Putamen (tissue), 1 donor: ENCODE measurements around the gene TBC1D20.

Experiments
- DNase-seq: peaks from one replicate; pipeline ENCODE4 v3.0.0-alpha.2; 2016; ENCODE audit warnings: low spot score

TBC1D20 gene

DNA sequence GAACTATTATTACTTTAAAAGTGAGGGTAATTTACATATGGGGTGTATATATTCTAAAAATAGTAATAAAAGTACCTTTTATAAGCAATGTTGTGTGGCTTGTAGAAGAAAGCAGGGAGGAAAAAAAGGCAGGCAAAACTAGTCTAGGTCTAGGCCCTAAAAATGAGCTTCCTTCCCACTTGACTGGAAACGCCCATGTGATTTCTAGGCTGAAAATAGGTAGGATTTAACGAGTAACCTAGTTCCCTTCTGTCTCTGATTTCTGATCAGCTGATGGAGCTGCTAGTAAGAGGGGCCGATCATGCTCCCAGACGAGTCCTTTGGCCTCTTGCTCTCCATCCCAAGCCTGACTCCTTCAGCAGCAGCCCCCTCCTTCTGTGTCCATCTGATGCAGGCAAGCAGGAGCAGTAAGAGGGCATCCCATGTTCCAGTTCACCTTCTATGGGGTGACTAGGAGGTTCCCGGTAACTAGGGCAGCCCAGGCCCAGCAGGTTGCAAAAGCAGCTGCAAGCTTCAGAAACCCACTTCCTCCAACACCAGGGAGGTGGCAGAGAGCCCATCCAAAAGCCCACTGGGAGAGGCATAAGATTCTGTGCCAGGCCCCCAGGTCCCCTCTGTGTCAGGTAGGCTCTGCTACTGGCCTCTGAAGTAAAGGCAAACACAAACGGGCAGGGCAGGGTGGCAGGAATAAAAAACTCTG, 24.4 kb downstream of the TBC1D20 start:
- DNase-seq = peak; percentile 59

DNA sequence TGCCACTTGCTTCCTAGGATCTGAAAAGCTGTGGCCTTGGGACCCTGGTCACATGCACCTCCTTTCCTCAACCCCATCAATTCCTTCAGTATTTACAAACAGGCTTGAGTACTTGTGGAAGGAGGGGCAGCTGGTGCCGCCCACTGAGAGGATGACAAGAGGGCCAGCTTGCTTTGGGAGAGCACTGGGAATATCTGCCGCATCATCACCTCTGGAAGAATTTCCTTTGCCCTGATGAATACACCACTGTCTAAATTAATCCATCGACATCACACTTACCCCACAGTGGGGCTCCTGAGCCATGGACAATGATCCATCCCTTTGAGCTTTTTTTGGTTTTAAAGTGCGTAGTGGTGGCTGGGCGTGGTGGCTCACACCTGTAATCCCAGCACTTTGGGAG, 25.9 kb downstream of the TBC1D20 start:
- DNase-seq = no peak

DNA sequence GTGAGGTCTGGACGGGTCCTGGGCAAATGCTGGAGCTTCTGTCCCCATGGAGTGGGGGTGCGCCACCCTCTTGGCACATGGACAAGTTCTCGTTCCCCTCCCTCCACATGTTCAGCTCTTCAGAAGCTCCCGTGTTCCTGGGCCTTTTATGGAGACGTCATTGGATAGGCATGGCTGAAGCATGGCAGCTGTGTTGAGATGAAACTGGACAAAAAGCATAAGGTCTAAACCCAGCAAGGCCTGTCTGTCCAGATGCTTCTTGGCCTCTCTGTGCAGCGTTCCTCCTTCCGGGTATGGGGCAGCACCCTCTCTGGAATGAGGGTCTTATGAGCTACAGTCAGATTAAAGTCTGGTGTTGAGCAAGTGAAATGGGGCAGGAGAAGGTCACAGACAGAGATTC, 26.8 kb downstream of the TBC1D20 start:
- no peak for DNase-seq

DNA sequence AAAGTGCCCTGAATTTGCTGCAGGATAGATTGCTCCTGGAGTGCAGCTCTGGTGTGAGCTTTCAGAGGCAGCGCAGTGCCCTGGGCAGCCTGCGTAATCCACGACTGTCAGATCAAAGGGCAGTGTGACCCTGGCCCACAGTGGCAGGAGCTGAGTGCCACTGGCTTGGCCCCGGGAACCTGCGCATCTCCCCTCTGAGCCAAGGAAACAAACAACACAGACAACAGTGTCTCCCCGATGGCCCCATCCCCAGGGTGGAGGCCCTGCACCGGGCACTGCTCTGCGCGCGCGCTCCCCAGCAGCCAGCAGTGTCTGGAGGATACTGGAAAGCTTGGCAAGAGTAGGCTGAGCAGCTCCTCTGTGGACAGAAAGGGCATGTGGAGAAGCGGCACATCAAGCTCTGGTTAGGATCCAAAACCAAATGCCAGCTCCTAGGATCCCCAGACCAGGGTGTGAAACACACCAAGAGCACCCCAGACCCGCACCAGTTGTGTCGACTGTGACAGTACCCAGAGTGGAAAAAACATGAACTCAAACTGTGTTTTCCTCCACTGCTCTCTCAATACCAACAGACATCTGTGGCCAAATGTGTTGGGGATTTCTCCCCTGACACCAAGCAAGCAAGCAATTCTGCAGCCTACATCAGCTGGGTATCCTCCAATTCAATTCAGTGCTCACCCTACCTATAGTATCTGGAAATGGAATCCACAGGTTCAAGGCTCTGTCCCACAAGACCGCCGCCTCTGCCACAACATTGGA, 27.5 kb downstream of the TBC1D20 start:
- DNase-seq = no peak

DNA sequence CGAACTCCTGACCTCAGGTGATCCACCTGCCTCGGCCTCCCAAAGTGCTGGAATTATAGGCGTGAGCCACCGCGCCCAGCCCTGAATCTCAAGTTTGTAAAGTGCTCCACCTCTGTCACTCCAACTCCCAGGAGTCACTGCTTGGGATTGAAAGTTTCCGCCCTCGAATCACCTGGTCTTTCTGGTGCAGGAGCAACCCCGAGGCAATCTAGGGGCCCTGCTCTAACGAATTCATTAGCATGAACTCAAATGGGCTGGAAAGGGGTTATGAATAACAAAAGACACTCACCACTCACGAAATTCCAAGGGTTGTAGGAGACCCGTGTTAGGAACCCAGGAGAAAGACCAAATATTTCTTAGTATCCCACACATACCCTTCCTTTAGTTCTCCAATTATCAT, 28.1 kb downstream of the TBC1D20 start:
- DNase-seq = no peak

DNA sequence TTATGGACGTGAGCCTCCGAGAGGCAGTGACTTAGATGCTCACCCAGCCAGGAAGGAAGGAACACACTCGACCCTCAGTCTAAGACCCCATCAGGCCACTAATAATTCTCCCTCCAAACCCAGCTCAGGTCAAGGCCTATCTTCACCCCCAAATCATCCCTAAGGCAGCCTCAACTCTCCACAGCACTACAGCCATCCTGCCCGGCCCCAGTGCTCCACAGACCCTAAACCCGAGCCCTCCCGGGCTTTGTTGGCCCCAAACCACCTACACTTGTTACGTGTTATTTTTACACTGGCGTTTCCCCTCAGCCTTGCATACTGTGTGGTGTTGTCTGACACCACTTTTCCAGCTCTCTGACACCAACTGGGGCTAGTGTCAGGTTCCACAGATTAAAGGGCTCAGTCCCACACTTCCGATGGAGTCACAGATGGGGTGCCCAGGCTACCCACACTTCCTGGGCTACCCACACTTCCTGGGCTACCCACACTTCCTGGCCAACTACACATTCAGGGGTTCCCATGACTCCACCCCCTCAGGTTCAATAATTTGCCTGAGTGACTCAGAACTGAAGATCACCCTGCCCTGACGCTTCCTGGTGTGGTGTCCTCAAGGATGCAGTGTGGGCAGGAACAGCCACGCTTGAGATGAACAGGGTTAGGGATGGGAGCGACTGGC, 28.9 kb downstream of the TBC1D20 start:
- DNase-seq = no peak

DNA sequence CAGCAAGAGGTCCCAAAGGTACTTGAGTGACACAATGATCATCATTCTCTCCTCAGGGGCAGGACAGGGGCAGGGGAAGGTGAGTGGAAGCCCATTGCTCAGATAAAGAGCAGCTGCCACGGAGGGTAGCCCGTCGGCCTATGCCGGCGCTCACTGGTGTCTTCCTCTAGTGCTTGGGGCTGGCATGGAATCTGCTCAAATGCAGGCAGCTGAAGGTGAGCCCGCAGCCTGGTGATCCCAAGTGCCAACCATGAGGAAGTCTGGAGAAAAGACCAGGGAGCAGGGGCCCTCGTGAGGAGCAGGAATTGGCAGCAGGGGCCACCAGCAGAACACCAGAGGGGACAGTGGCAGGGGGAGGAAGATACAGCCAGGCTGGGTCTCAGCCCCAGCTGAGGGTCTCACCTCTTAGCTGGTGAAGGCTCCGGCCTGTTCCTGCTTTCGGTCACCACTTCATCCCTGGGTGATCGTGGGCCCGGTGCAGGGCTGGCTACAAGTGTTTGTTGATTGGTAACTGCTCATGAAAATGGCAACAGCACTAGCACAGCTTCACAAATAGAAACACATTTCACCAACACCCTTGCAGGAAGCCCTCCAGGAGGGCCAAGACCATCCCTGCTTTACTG, 29.5 kb downstream of the TBC1D20 start:
- DNase-seq = no peak

DNA sequence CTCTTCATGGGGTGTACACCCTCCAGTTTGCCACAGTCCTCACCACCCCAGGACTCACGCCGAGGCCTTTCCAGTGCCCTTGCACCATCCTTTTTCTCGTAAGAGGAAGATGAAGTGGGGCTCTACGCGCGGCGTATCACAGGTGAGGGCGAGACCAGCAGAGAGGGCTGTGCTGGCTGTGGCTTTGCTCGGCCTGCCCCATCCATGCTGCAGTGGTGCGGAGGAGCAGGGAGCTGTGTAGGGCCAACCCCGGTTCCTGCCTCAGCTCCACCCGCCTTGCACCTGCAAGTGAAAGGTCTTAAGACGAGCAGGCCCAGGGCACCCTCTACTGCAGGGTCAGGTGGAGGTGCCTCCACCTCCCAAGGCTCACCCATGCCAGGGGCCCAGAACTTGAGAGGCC, 30.1 kb downstream of the TBC1D20 start:
- DNase-seq = no peak

DNA sequence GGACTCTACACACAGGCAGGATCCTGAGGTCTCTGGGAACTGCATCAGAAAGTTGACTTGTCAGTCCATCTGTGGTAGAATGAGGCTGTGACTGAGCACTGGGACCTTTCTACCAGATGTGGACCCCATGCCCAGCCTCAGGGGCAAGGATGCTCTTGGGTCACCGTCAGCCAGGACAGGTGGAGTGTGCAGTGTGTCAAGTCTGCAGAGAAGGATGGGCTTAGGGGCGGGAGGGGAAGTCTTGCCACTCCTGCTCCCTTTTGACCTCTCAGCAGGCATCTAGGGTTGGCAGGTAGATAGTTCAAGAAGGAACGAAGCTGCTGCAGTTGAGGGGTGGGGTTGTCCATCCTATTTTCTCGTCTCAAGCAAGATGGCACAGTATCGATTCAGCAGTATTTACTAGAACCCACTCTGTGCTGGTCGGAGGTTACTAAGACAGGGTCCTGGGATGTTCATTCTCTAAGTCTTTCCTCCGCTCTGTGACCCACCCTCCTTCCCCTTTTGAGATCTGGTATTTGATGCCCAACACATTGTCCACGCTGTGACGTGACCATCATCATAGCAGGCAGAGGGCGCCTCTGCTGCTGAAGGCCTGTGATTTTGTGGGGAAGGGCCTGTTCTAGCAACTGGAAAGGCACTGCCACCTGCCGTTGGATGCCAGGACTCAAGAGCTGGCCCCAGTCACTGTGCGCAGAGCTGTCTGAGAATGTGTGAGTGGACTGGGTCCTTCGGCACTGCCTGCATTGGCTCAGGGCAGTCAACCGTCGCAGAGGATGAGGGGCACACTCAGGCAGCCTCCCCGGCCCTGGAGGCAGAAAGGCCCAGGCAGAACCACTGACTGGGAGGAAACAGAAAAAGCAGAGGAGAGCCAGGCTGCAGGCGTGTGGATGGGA, 31.1 kb downstream of the TBC1D20 start:
- DNase-seq = peak; percentile 75

DNA sequence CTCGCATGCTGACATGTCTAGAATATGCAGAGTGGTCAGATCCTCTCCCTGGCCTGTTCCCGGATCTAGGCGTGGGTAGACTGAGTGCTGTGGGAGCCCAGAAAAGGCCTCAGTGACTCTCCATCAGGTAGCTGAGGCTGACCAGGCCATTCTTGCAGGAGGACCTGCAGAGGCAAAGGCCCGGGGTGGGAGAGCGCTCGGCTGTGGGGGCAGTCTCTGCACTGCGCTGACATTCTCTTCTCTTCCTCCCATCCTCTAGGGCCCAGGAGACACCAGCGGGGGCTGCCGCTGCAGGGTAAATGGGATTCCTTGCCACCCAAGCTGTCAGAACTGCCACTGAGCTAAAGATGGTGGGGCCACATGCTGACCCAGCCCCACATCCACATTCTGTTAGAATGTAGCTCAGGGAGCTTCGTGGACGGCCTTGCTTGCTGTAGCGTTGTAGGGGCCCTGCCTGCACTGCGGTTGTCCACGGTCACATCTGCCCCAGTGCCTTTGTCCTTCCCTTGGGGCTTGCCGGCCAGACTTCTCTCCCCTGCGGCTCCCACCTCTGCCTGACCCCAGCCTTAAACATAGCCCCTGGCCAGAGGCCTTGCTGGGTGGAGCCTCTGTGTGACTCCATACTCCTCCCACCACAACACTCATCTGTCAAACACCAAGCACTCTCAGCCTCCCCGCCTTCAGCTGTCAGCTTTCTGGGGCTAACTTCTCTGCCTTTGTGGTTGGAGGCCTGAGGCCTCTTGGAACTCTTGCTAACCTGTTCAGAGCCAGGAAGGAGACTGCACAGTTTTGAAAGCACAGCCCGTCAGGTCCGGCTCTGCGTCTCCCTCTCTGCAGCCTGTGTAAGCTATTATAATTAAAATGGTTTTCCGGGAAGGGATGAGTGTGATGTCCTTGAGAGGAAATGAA, 32.0 kb downstream of the TBC1D20 start:
- no peak for DNase-seq

DNA sequence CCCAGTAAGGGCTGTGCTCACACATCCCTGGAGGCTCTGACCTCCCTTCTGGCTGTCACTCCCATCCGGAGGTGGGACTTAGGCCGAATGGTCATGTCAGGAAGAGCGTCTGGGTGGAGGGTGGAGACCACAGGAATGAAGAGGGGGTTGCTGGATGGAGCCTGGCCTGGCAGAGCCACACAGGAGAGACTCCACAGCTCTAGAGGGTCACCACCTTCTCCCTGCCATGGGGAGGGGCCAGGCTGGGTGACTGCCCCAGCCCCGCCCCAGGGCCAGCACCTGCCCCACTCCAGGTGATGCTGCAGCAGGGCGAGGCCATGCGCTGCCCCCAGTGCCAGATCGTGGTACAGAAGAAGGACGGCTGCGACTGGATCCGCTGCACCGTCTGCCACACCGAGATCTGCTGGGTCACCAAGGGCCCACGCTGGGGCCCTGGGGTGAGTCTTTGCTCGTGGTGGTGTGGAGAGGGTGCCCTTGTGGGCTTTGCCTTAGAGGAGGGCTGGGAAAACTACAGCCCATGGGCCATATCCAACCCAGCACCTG, 33.6 kb downstream of the TBC1D20 start:
- DNase-seq = no peak

DNA sequence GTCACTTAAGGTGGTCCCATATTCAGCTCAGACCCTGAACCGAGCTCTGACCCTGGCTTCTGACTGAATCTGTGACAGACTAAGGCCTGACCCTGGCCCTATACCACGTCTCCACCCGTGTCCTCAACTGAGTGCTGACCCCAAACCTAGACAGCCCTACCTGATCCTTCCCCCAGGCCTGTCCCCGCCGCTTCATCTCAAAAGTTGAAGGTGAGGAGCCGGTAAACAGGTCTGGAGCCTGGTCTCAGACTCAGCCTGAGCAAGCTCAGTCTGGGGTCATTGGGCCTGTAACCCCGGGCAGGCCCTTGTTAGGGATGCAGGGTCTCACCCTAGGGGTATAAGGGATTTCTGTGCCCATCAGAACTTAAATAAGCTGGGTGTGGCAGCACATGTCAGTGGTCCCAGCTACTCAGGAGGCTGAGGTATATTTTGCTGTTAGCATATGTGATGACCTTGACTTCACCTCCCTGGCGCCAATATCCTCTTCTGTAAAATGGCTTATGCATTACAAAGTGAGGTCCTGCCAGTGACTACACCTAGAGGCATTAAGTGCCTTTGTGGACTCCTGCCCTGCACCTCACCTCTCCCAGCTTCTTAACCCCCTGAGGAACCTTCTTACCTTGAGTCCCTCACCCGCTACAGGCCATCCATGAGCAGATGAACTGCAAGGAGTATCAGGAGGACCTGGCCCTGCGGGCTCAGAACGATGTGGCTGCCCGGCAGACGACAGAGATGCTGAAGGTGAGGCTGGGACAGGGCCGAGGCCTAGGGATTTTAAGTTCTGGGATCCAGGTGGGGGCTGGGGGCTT, 34.3 kb downstream of the TBC1D20 start:
- no peak for DNase-seq

DNA sequence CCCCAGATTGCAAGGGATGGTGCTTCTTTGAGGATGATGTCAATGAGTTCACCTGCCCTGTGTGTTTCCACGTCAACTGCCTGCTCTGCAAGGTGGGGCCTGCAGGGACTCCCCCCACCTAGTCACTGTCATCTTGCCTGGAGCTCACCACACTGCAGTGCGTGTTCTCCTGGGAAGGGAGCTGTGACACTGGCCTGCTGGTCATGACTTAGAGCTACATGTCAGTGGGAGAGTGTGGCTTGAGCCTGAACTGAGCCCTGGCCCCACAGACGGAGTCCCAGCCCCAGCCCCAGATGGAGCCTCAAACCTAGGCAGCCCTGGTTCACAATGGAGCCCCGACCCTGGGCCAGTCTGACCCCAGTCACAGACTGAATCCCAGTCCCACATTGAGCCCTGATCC, 34.9 kb downstream of the TBC1D20 start:
- no peak for DNase-seq

DNA sequence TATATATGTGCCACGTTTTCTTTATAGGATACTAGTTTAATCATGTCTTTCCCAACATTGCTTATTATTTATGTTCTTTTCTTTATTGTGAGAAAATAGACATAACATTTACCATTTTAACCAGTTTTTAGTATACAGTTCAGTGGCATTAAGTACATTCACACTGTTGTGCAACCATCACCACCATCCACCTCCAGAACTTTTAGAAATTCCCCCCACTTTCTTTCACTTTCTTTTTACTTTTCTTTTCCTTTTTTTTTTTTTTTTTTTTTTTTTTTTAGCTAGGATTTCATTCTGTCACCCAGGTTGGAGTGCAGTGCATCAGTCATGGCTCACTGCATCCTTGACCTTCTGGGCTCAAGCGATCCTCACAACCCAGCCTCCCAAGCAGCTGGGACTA, 35.8 kb downstream of the TBC1D20 start:
- no peak for DNase-seq

DNA sequence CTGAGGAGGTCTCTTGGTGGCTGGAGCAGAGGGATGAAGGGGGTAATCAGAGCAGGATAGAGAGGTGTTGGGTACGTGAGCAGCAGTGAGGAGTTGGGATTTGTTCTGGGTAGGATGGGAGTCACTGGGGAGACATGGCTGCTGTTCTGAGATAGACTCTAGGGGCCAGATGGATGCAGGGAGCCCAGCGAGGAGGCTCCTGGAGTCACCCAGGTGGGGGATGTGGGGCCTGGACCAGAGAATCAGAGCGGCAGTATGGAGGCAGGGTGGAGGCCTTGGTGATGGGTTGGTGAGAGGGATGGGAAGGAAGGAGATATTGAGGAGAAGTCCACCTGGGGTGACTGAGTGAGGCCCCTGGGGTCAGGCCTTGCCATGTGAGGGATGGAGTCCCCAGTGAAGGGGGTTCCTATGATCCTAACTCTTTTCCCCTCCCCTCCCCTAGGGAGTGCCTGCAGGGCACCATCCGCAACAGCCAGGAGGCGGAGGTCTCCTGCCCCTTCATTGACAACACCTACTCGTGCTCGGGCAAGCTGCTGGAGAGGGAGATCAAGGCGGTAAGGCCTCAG, 40.6 kb downstream of the TBC1D20 start:
- DNase-seq = no peak

DNA sequence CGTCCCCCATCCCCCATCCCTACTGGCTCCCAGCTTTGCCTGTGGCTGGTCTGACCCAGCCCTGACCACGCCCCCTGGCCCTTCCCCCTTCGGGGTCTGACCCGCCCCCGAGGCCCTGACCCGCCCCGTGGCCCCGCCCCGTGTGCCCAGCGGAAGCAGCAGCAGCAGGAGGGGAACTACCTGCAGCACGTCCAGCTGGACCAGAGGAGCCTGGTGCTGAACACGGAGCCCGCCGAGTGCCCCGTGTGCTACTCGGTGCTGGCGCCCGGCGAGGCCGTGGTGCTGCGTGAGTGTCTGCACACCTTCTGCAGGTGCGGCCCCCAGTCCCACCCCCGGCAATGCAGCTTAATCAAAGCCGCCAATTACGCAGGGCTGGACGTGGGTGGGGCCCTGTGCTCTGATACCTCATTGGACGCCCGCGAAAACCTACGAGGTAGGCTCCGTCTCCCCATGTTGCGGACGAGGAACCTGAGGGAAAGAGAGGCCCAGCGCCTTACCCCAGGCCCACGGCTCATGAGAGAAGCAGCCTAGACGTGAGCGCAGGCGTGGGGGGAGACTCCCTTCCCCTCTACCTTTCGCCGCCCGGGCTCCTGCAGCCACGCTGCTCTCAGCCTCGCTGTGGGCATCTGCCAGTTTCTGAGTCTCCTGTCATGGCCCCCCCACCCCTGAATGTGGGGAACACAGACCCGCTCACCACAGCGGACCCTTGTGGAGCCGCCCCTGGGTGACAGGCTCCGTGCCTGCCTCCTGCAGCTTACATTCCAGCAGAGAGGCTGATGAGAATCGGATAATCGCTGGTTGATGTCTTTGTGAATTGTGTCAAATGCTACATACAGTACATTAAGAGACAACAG, 41.4 kb downstream of the TBC1D20 start:
- DNase-seq = no peak

DNA sequence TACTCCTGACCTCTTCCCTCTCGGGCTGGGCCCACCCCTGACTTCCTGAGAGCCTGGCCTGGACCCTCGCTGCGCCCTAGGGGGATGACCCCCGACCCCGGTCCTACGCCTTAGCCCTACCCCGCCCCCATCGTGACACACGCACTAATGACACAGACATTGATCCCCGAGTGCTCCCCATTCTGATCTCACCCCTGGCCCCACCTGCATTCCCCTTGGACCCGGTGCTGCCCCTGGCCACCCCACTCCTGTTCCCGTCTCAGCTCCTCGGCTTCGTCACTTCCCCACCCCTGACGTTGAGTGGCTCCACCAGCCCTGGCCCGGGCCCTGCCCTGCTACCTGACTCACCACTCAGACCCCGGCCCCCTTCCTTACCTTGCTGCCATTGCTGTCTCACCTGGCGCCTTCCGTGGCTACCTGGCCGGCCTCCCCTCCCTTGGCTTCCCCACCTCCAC, 42.1 kb downstream of the TBC1D20 start:
- DNase-seq = no peak

DNA sequence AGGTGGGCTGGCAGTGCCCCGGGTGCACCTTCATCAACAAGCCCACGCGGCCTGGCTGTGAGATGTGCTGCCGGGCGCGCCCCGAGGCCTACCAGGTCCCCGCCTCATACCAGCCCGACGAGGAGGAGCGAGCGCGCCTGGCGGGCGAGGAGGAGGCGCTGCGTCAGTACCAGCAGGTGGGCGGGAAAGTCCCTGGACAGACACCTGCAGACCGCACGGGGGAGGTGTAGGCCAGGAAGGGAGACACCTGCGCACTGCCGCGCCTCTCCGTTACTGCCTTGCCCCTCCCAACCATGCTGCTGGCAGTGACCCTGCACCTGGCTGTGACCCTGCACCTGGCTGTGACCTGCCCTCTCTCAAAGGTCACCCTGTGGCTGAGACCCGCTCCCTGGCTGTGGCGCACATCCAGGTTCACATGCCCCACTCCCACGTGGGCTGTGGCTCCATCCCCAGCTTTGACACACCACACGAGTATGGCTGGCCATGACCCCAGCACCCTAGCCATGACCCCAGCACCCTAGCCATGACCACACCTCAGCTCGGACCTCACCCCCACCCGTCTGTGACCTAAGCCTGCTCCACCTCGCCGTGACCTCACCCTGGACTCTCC, 42.7 kb downstream of the TBC1D20 start:
- DNase-seq = no peak
